HG02973 (cell line): ENCODE measurements around the gene MED26.
"Not testable (repeated sequence)": the region's sequence is repeated elsewhere in the genome, so short reads cannot be mapped to it uniquely, and the experiment has no call there.

ENCODE experiments used
- ATAC-seq: cut with Tn5 transposase; IDR thresholded peaks from one replicate; pipeline ENCODE4 v1.9.1; 2021; ENCODE audit warnings: moderate library complexity; ENCODE audit not compliant: unreplicated experiment

The MED26 gene

GRCh38 chr19:16628183-16628983, at the start of gene MED26:
MED26 (minus strand) TSS chr19:16628204; CDS start chr19:16627943, 261 bp downstream.
- peak; percentile 83 for ATAC-seq

- ATAC-seq: no peak
These were observed 49.1 kb upstream of the MED26 start for GRCh38 chr19:16677055-16677454.

GRCh38 chr19:16676101-16676798, 48.2 kb upstream of the MED26 start:
- no peak for ATAC-seq

- not testable (repeated sequence) for ATAC-seq
These were observed 45.8 kb upstream of the MED26 start for GRCh38 chr19:16673839-16674238.

- no peak for ATAC-seq
These were observed 45.2 kb upstream of the MED26 start for GRCh38 chr19:16673231-16673630.

GRCh38 chr19:16671652-16672274, 43.8 kb upstream of the MED26 start:
- ATAC-seq: no peak

- no peak for ATAC-seq
These were observed 42.3 kb upstream of the MED26 start for GRCh38 chr19:16670291-16670690.

- ATAC-seq: not testable (repeated sequence)
These were observed 40.7 kb upstream of the MED26 start for GRCh38 chr19:16668702-16669101.

- no peak for ATAC-seq
These were observed 40.2 kb upstream of the MED26 start for GRCh38 chr19:16668176-16668575.

GRCh38 chr19:16661480-16662034, 33.6 kb upstream of the MED26 start:
- no peak for ATAC-seq

GRCh38 chr19:16660763-16661479, 32.9 kb upstream of the MED26 start, which contains the start of gene TMEM38A:
TMEM38A (plus strand) TSS chr19:16661139; CDS start chr19:16661218, 79 bp downstream.
- ATAC-seq: no peak

- ATAC-seq: peak; percentile 84
These were observed 32.1 kb upstream of the MED26 start, which contains the start of gene SMIM7 for GRCh38 chr19:16659832-16660708. SMIM7 (minus strand) TSS chr19:16660144; CDS start chr19:16660110, 34 bp downstream.

GRCh38 chr19:16659464-16659831, 31.4 kb upstream of the MED26 start:
- ATAC-seq: no peak

- ATAC-seq: no peak
These were observed 29.4 kb upstream of the MED26 start for GRCh38 chr19:16657384-16657783.

- no peak for ATAC-seq
These were observed 27.7 kb upstream of the MED26 start for GRCh38 chr19:16655727-16656126.

- no peak for ATAC-seq
These were observed 26.6 kb upstream of the MED26 start for GRCh38 chr19:16654627-16655026.

- no peak for ATAC-seq
These were observed 26.1 kb upstream of the MED26 start for GRCh38 chr19:16654140-16654539.

- no peak for ATAC-seq
These were observed 24.9 kb upstream of the MED26 start for GRCh38 chr19:16652854-16653253.

- not testable (repeated sequence) for ATAC-seq
These were observed 23.6 kb upstream of the MED26 start for GRCh38 chr19:16651421-16652188.
